ENCODE data around the gene KRT36.
A peak's percentile ranks its signal among the peaks of the same experiment; 100 is the strongest.

Gene KRT36

DNA sequence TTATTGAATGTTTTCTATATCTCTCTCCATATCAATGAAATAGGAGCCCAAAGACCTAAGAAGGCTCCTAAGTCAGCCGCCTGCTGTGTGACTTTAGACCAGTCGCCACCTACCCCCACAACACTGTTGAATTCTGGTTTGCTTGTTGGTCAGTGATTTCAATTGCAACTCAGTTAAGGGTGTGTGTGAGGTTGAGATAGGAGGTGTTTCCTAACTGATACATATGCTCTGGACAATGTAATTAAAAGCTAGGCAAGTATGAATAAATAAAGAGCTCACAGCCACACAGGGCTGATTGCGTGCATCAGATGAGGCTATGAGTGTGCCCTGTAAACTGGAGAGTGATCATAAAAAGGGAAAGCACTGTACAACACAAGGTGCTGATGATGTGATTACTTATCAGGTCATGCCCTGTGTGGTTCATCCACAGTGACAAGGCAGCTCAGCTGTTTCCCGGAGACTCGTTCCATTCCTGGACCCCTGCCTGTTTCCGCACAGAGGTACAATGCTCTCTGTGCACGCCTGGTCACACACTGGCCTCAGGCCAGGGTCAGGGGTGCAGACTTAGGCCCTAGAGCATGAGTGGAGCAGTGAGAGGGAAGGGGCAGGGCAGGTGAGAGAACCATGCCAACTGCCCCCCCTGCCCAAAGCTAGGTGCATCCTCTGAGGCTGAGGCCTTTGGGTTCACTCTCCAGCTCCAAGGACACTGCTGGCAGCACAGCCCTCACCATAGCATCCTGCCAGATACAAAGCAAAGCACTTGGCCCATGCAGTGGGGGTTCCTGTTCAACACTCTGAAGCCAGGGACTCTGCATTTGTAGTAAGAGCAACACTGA is 5.5 kb downstream of the KRT36 start:
- Mint-ChIP-seq H3K27me3 (peaks cover 10% of the 10 kb centered on the region), H3K36me3 (ENCODE audit: low read depth) (no peaks in the 10 kb centered on the region), H3K9me3 (no peaks in the 10 kb centered on the region), H3K4me1 (ENCODE audit: low read depth) (peaks cover 25% of the 10 kb centered on the region), H3K27ac (no peak overlapping the region), H3K4me3 (no peak overlapping the region)
- intact Hi-C loops (cut with micrococcal nuclease) = no loop called here

DNA sequence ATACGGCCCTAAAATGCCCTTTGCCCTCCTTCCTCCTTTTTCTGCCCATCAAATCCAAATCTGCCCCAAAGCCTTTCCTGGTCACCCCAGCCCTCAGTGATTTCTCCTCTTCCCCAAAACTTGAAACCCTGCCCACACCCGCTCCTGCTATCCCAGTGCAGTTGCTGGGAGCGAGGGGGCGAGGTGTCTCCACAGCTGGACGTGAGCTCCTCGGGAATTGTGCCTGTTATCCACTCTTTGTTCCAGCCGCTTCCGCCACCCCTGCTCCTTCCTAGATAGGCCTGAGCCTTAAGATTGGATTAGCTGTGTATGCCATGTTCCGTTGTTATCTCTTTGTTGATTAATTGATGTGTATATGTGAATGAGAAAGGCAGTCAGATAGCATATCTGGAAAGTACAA is 6.2 kb downstream of the KRT36 start:
- intact Hi-C loops (cut with micrococcal nuclease) = no loop called here
- H3K27me3 Mint-ChIP-seq = peaks cover 10% of the 10 kb centered on the region
- H3K27ac Mint-ChIP-seq = no peak overlapping the region
- H3K4me3 Mint-ChIP-seq = no peak overlapping the region
- H3K36me3 Mint-ChIP-seq (ENCODE audit: low read depth) = no peaks in the 10 kb centered on the region
- no peaks in the 10 kb centered on the region for H3K9me3 Mint-ChIP-seq
- H3K4me1 Mint-ChIP-seq (ENCODE audit: low read depth) = peaks cover 18% of the 10 kb centered on the region

DNA sequence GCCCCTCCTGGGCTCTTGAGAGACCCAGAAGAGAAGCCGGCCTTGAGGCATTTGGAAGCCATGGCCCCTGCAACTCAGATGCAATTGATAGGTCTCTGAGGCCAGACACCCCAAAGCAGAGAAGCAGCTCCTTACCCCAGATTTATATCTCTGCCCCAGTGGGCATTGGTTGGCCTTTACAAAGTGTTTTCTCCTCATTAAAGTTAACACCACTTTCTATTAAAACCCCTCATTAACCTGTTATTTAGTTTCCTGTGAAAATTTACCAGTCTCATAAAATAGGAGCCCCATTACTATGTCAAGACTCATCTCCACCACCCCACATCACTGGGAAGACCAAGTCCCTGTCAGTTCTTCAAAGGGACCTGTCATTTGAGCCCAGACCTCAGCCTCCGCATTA is 8.7 kb downstream of the KRT36 start, which contains the start of gene KRT35:
KRT35 (minus strand) TSS at position 116 of the 400 bp plus-strand sequence; CDS start at position 62, 54 bp downstream.
- Mint-ChIP-seq H3K27ac (no peak within 1 kb of the TSS), H3K36me3 (ENCODE audit: low read depth) (no peaks in the 10 kb centered on the region), H3K4me1 (ENCODE audit: low read depth) (peaks cover 5% of the 10 kb centered on the region), H3K27me3 (peaks cover 5% of the 10 kb centered on the region), H3K9me3 (no peaks in the 10 kb centered on the region), H3K4me3 (no peak within 1 kb of the TSS)
- intact Hi-C loops (cut with micrococcal nuclease) = no loop called here

DNA sequence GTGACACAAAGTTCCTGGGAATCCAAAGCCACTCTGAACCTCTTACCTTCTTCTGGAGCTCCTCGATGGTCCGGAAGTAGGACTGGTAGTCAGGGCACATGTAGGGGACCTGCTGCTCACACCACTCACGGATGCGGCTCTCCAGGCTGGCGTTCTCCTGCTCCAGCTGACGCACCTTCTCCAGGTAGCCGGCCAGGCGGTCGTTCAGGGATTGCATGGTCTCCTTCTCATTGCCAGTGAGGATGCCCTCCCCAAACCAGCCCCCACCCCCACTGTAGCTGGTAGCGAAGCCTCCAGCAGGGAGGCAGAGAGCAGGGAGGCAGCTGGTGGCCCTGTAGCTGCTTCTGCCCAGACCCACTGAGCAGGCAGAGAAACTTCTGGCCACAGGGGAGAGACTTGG is 9.1 kb downstream of the KRT36 start:
- H3K4me1 Mint-ChIP-seq (ENCODE audit: low read depth) = peaks cover 5% of the 10 kb centered on the region
- H3K27me3 Mint-ChIP-seq = peaks cover 5% of the 10 kb centered on the region
- no peak overlapping the region for H3K4me3 Mint-ChIP-seq
- no peak overlapping the region for H3K27ac Mint-ChIP-seq
- no peaks in the 10 kb centered on the region for H3K36me3 Mint-ChIP-seq (ENCODE audit: low read depth)
- intact Hi-C loops (cut with micrococcal nuclease) = no loop called here
- no peaks in the 10 kb centered on the region for H3K9me3 Mint-ChIP-seq

DNA sequence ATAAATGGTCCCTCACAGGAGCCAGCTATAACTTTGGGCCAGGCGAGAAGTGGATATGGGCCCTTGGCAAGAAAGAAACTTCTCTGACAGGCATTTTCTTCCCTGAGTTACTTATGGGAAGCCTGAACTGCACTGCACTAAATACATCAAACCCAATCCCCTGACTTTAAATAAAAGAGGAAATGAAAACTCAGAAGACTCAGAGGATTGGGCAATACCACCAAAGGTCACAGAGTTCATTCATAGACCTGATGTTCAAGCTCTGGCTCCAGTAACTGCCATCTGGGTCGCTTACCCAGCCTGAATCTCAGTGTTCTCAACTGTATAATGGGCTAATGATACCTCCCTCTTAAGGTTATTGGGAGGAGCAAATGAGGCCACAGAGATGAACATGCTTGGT is 9.6 kb downstream of the KRT36 start:
- Mint-ChIP-seq H3K36me3 (ENCODE audit: low read depth) (no peaks in the 10 kb centered on the region), H3K4me3 (no peak overlapping the region)

DNA sequence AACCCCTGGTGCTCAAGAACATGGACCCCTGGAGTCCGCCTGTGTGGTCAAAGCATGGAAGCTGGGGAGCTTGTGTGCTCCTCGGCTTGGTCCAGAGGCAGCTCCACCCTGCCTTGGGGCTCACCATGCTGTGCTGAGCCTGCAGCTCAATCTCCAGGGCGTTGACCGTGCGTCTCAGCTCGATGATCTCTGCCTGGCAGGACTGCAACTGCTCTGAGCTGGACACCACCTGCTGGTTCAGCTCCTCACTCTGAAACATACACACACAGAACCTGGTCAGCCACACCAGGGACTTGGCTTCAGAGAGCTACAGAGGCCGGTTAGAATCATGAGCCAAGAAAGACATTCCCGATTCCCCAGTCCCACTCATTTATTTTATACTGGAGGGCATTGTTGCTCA is 11.5 kb downstream of the KRT36 start:
- Mint-ChIP-seq H3K27ac (no peak overlapping the region), H3K36me3 (ENCODE audit: low read depth) (no peaks in the 10 kb centered on the region), H3K4me1 (ENCODE audit: low read depth) (peaks cover 5% of the 10 kb centered on the region), H3K27me3 (peaks cover 12% of the 10 kb centered on the region), H3K9me3 (no peaks in the 10 kb centered on the region), H3K4me3 (no peak overlapping the region)
- intact Hi-C loops (cut with micrococcal nuclease) = no loop called here

More for the DNA sequence above, 9.6 kb downstream of the KRT36 start:
- intact Hi-C loops (cut with micrococcal nuclease) = no loop called here
- peaks cover 5% of the 10 kb centered on the region for H3K4me1 Mint-ChIP-seq (ENCODE audit: low read depth)
- no peaks in the 10 kb centered on the region for H3K9me3 Mint-ChIP-seq
- H3K27me3 Mint-ChIP-seq = peaks cover 5% of the 10 kb centered on the region
- no peak overlapping the region for H3K27ac Mint-ChIP-seq

DNA sequence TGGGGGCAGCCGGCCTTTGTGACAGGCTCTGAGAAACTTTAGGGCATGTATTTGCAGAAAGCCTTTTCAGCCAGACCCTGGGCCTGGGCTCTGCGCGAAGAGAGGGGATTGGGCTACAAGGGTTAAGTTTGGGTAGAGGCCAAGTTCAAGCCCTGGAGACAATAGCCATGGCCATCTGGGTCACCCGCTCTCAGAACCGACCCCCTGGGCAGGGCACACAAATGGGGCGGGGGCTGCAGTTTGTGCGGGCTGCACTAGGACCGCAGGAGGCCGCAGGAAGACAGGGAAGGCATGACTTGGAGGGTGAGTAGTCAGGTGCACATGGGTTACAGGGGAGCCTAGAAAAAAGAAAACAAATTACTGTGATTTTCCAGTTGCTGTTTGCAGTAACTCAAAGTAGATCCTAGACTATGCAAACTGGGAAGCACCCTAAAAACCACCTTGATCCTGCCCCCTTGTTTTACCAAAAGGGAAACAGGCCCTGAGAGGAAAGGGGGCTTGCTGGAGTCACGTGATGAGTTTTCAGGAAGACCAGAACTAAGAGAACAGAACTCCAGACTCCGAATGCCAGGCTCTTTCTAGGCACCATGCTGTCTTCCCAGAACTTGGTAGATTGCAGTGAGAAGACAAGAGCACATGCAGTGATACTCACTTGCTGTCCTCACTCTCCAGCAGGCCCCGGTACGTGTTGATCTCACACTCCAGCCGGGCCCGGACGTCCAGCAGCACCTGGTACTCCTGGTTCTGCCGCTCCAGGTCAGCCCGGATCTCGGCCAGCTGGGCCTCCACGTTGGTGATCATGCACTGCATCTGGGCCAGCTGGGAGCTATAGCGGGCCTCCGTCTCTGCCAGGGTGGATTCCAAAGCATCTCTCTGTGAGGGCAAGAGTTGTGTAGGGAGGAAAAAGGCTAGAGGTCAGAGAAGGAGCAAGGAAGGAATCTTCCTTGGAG is 12.6 kb downstream of the KRT36 start:
- H3K4me1 Mint-ChIP-seq (ENCODE audit: low read depth) = peaks cover 5% of the 10 kb centered on the region

DNA sequence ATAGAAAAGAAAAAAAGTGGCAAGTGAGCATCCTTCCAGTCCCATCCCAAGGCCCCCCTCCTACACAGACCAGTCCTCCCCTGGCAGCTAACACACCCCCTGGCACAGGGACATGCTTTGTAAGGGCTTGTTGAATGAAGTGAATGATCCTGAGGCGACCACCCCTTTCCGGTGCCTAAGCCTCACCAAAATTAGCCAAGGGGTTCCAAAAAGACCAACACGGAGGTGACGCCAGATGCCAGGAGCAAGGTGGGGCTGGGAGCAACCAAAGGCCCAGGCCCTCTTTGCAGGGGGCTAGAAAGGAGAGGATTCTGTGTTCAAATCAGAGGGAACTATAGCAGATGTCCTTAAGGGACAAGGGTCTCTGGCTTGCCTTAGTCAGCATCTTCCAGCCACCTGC is 14.3 kb downstream of the KRT36 start:
- Mint-ChIP-seq H3K4me1 (ENCODE audit: low read depth) (peaks cover 5% of the 10 kb centered on the region), H3K27me3 (peaks cover 20% of the 10 kb centered on the region), H3K36me3 (ENCODE audit: low read depth) (no peaks in the 10 kb centered on the region), H3K4me3 (no peak overlapping the region), H3K27ac (no peak overlapping the region), H3K9me3 (no peaks in the 10 kb centered on the region)
- intact Hi-C loops (cut with micrococcal nuclease) = no loop called here

More for the DNA sequence above, 12.6 kb downstream of the KRT36 start:
- no peak overlapping the region for H3K4me3 Mint-ChIP-seq
- no peaks in the 10 kb centered on the region for H3K9me3 Mint-ChIP-seq
- H3K27ac Mint-ChIP-seq = peak overlapping the region; percentile 27
- H3K27me3 Mint-ChIP-seq = peaks cover 17% of the 10 kb centered on the region
- H3K36me3 Mint-ChIP-seq (ENCODE audit: low read depth) = no peaks in the 10 kb centered on the region
- intact Hi-C loops (cut with micrococcal nuclease) = no loop called here

DNA sequence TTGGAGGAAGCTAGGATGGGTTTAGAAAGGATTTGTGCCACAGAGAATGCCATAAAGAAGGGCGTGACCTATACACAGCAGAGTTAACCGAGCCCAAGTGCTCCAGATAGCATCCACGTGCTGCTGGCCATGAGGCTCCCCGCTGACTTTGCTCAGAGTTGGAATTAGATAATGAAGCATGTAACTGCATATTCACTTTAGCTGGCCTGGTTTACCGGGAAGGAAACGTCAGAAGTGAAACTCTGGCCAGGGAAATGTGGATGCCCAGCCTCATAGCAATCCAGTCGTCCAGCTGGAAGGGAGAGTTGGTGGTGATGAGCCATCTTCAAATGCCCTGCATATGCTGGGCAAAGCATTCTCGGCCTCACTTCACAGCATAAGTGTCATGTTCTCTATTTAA is 14.8 kb downstream of the KRT36 start:
- no peaks in the 10 kb centered on the region for H3K36me3 Mint-ChIP-seq (ENCODE audit: low read depth)
- intact Hi-C loops (cut with micrococcal nuclease) = no loop called here
- H3K9me3 Mint-ChIP-seq = no peaks in the 10 kb centered on the region
- peaks cover 20% of the 10 kb centered on the region for H3K27me3 Mint-ChIP-seq
- no peak overlapping the region for H3K4me3 Mint-ChIP-seq
- peaks cover 2% of the 10 kb centered on the region for H3K4me1 Mint-ChIP-seq (ENCODE audit: low read depth)
- H3K27ac Mint-ChIP-seq = no peak overlapping the region

DNA sequence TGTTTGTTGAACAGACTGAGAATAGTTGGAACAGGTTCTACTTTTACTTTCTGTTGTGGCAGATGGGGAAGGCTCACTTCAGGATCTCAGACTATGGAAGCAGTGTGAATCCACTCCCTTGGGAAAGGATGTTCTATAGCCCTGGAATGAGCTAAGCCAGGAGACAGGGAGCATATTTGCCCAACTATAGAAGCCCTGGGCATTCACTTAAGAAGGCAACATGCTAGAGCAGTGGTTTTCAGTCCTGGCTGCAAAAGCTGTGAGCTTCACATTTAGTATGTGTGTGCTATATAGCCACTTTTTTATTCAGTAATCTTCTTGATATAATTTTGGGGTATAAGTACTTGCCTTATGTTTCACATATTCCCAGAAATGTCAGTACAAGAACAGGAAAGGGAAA is 21.4 kb downstream of the KRT36 start:
- H3K27ac Mint-ChIP-seq = no peak overlapping the region
- intact Hi-C loops (cut with micrococcal nuclease) = no loop called here
- peaks cover 20% of the 10 kb centered on the region for H3K27me3 Mint-ChIP-seq
- H3K4me1 Mint-ChIP-seq (ENCODE audit: low read depth) = no peaks in the 10 kb centered on the region
- no peak overlapping the region for H3K4me3 Mint-ChIP-seq
- no peaks in the 10 kb centered on the region for H3K36me3 Mint-ChIP-seq (ENCODE audit: low read depth)
- H3K9me3 Mint-ChIP-seq = no peaks in the 10 kb centered on the region

DNA sequence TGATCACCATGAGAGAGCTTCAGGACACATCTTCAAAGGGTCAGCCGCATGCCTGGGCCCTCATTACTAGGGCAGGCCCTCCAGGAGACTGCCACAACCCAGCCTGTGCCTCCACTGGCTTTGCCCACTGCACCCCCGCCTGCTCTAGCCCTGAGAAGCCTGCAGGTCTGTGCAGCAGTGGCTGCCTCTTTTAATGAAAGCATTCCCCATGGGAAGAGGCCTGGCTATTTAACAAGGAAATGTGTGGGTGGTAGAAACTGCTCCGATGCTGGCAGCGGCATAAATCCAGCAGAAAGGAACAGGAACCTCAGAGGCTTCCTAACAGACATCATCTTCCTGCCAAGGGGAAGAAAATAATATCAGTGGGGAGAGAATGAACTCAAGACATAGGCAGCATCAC is 22.1 kb downstream of the KRT36 start:
- H3K27ac Mint-ChIP-seq = no peak overlapping the region
- H3K9me3 Mint-ChIP-seq = no peaks in the 10 kb centered on the region
- no peaks in the 10 kb centered on the region for H3K36me3 Mint-ChIP-seq (ENCODE audit: low read depth)
- H3K4me3 Mint-ChIP-seq = no peak overlapping the region
- H3K27me3 Mint-ChIP-seq = peaks cover 17% of the 10 kb centered on the region
- no peaks in the 10 kb centered on the region for H3K4me1 Mint-ChIP-seq (ENCODE audit: low read depth)
- intact Hi-C loops (cut with micrococcal nuclease) = no loop called here

DNA sequence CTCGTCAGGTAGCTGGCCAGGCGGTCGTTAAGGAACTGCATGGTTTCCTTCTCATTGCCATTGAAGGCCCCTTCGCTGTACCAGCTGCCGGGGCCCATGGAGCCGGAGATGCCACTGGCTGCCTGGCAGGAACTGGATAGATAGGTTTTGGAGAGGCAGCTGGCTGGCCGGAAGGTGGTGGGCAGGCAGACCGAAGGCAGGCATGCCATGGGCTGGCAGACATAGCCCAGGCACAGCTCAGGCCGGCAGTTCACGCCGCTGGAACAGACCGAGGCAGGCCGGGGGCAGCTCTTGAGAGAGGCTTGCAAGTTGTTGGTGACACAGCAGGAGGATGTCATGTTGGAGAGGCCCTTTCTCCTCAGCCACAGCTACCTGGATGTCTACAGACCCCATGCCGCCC is 22.7 kb downstream of the KRT36 start, which contains the start of gene KRT32:
KRT32 (minus strand) TSS at position 399 of the 400 bp plus-strand sequence; CDS start at position 338, 61 bp downstream.
- intact Hi-C loops (cut with micrococcal nuclease) = no loop called here
- no peak within 1 kb of the TSS for H3K4me3 Mint-ChIP-seq
- H3K9me3 Mint-ChIP-seq = no peaks in the 10 kb centered on the region
- H3K4me1 Mint-ChIP-seq (ENCODE audit: low read depth) = no peaks in the 10 kb centered on the region
- H3K36me3 Mint-ChIP-seq (ENCODE audit: low read depth) = no peaks in the 10 kb centered on the region
- peaks cover 15% of the 10 kb centered on the region for H3K27me3 Mint-ChIP-seq
- no peak within 1 kb of the TSS for H3K27ac Mint-ChIP-seq

DNA sequence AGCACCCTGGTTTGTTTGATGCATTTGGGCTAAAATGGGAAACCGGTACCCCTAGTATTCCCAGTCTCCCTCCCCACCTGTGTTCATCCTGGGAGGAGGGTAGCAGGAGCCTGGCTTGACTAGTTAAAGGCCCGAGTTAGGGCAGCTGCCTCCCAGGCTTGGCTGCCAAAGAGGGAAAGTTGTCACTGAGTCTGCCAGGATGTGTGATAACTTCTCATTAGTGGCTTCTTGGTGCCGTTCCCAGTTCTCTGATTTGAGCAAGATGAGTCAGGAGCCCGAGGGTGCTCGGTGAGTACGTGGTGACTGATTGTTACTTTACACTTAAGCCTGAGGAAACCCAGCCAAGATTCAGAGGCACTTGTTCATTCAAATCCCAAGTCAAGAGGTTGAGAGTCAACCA is 25.0 kb downstream of the KRT36 start:
- no peak overlapping the region for H3K27ac Mint-ChIP-seq
- no peak overlapping the region for H3K4me3 Mint-ChIP-seq
- peaks cover 12% of the 10 kb centered on the region for H3K27me3 Mint-ChIP-seq
- no peaks in the 10 kb centered on the region for H3K4me1 Mint-ChIP-seq (ENCODE audit: low read depth)
- intact Hi-C loops (cut with micrococcal nuclease) = no loop called here
- H3K9me3 Mint-ChIP-seq = no peaks in the 10 kb centered on the region
- no peaks in the 10 kb centered on the region for H3K36me3 Mint-ChIP-seq (ENCODE audit: low read depth)

DNA sequence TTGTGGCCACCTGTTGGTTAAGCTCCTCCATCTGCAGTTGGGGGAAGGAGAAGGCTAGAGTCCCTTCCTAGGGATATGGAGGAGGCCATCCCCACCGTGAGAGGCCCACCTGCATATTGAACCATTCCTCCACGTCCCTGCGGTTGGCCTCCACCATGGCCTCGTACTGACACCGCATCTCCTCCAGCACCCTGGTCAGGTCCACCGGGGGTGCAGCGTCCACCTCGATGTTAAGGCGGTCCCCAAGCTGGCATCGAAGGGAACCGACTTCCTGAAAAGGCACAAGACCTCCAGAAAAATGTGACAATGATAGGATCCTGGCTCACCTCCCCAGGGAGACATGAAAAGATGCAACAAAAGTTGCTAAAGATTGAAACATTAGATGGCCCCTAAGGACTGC is 25.5 kb downstream of the KRT36 start:
- Mint-ChIP-seq H3K36me3 (ENCODE audit: low read depth) (no peaks in the 10 kb centered on the region), H3K4me1 (ENCODE audit: low read depth) (no peaks in the 10 kb centered on the region), H3K9me3 (no peaks in the 10 kb centered on the region), H3K4me3 (no peak overlapping the region), H3K27ac (no peak overlapping the region), H3K27me3 (peaks cover 10% of the 10 kb centered on the region)
- intact Hi-C loops (cut with micrococcal nuclease) = no loop called here

Measured in dendritic cell treated with granulocyte-macrophage colony-stimulating factor and Interleukin-4, amounts not matched to agents 40 ng/mL and 50 ng/mL, for 4 days (primary cell).